SK-N-SH (cell line): ENCODE results near the gene SQOR. TPM values are rescaled to one million over a fixed set of nuclear protein-coding genes. Genes with fewer than 3 reads are reported as not detected.

Experiments used
- CTCF ChIA-PET: fragments of 300-600, 350-600 bp; formaldehyde crosslinking; extraction: SDS; loops from one replicate; lab custom pipeline; 2021; lab: Yijun Ruan, JAX
- POLR2A ChIA-PET: fragments of 350-600 bp; sonication (Branson Sonifier 250); formaldehyde crosslinking; extraction: SDS; loops from one replicate; lab custom pipeline; 2020; ENCODE audit warnings: antibody characterized with exemption, inconsistent platforms; lab: Yijun Ruan, JAX
- DNase-seq: peaks from one replicate; pipeline ENCODE4 v3.0.0; 2012
- H2AFZ ChIP-seq: fragments of 200-600 bp; sonication (generic); 2 replicates; pipeline ENCODE4 v1.8.1; 2016; ENCODE audit warnings: antibody characterized with exemption, mild to moderate bottlenecking, low read depth
- H3F3A ChIP-seq: fragments of 200-600 bp; sonication (generic); replicated peaks from 2 replicates; pipeline ENCODE3; 2016; ENCODE audit warnings: antibody characterized with exemption, mild to moderate bottlenecking; ENCODE audit not compliant: insufficient read depth
- H3K27ac ChIP-seq, 2 experiments: fragments of 200-500 bp in 1 of 2; fragments of 200-600 bp in 1 of 2; sonication (Bioruptor generic) in 1 of 2; sonication (generic), shearing (Covaris generic) in 1 of 2; 2 replicates each; pipeline versions ENCODE4 v1.5.1 to v1.6.1; 2014 to 2016; ENCODE audit warnings: low read depth in 2 of 2, inconsistent platforms in 1 of 2, low read length in 1 of 2, mild to moderate bottlenecking in 1 of 2, mixed read lengths in 1 of 2
- H3K27me3 ChIP-seq: fragments of 200-600 bp; sonication (generic), shearing (Covaris generic); 2 replicates; pipeline ENCODE4 v1.6.1; 2016; ENCODE audit warnings: mixed run types; ENCODE audit not compliant: insufficient read depth
- H3K36me3 ChIP-seq, 2 experiments: fragments of 200-500 bp in 1 of 2; fragments of 200-600 bp in 1 of 2; sonication (Bioruptor generic) in 1 of 2; sonication (generic) in 1 of 2; replicated peaks in 1 of 2; 2 replicates each; pipeline versions ENCODE3 to v1.5.1; 2014 to 2016; ENCODE audit warnings: low read length in 1 of 2, mild to moderate bottlenecking in 1 of 2; ENCODE audit not compliant: insufficient read depth in 2 of 2, control insufficient read depth in 1 of 2
- H3K4me1 ChIP-seq, 2 experiments: fragments of 200-500 bp in 1 of 2; fragments of 200-600 bp in 1 of 2; sonication (Bioruptor generic) in 1 of 2; sonication (generic), shearing (Covaris generic) in 1 of 2; 2 replicates each; pipeline versions ENCODE4 v1.5.1 to v1.6.1; 2014 to 2016; ENCODE audit warnings: low read depth in 1 of 2, low read length in 1 of 2, mixed run types in 1 of 2; ENCODE audit not compliant: insufficient read depth in 2 of 2, control insufficient read depth in 1 of 2
- H3K4me2 ChIP-seq: fragments of 200-600 bp; sonication (generic), shearing (Covaris generic); 2 replicates; pipeline ENCODE4 v1.6.1; 2017; ENCODE audit warnings: mixed run types
- H3K4me3 ChIP-seq, 2 experiments: fragments of 200-500 bp in 1 of 2; fragments of 200-600 bp in 1 of 2; sonication (Bioruptor generic) in 1 of 2; sonication (generic), shearing (Covaris generic) in 1 of 2; 2 replicates each; pipeline versions ENCODE4 v1.5.1 to v1.8.1; 2014 to 2016; ENCODE audit warnings: low read depth in 2 of 2, inconsistent platforms in 1 of 2, low read length in 1 of 2, mild to moderate bottlenecking in 1 of 2, mixed read lengths in 1 of 2, moderate library complexity in 1 of 2
- H3K79me2 ChIP-seq: fragments of 200-600 bp; sonication (generic); 2 replicates; pipeline ENCODE4 v1.8.1; 2017; ENCODE audit warnings: mild to moderate bottlenecking; ENCODE audit not compliant: insufficient read depth
- H3K9ac ChIP-seq: fragments of 200-600 bp; sonication (generic); 2 replicates; pipeline ENCODE4 v1.6.1; 2017; ENCODE audit warnings: mixed run types
- H3K9me2 ChIP-seq: fragments of 200-600 bp; sonication (generic); 2 replicates; pipeline ENCODE4 v1.6.1; 2017; ENCODE audit warnings: mixed run types
- H3K9me3 ChIP-seq: fragments of 200-600 bp; sonication (generic); 2 replicates; pipeline ENCODE4 v1.6.1; 2017; ENCODE audit warnings: mixed run types, mild to moderate bottlenecking, moderate library complexity
- H4K20me1 ChIP-seq: fragments of 200-600 bp; sonication (generic); 2 replicates; pipeline ENCODE4 v1.6.1; 2017; ENCODE audit warnings: mild to moderate bottlenecking, mixed run types; ENCODE audit not compliant: insufficient read depth
- CHD2 ChIP-seq: fragments of 150-350 bp; IDR thresholded peaks from 2 replicates; pipeline ENCODE4 v1.6.1; 2018; ENCODE audit warnings: low read length; ENCODE audit not compliant: partially characterized antibody
- CTCF ChIP-seq: fragments of 200-600 bp; sonication (generic); IDR thresholded peaks from 2 replicates; pipeline ENCODE4 v1.6.1; 2017; ENCODE audit warnings: antibody characterized with exemption, mild to moderate bottlenecking, moderate library complexity
- ELF1 ChIP-seq: IDR thresholded peaks from 2 replicates; pipeline ENCODE4 v1.4.0; 2012
- EP300 ChIP-seq, 2 experiments: IDR thresholded peaks; 2 replicates each; pipeline versions ENCODE4 v1.4.0 to v1.6.1; 2012; ENCODE audit warnings: borderline replicate concordance in 1 of 2, low read depth in 1 of 2, low read length in 1 of 2
- EZH2phosphoT487 ChIP-seq: fragments of 200-600 bp; sonication (generic); IDR thresholded peaks from 2 replicates; pipeline ENCODE4 v1.6.1; 2017; ENCODE audit warnings: low read depth, mixed run types, mild to moderate bottlenecking, antibody characterized with exemption, moderate library complexity, borderline replicate concordance
- FOSL2 ChIP-seq: IDR thresholded peaks from 2 replicates; pipeline ENCODE4 v1.4.0; 2012; ENCODE audit warnings: low read depth, mild to moderate bottlenecking, moderate library complexity, borderline replicate concordance
- FOXJ3 ChIP-seq: sonication (generic); formaldehyde crosslinking; IDR thresholded peaks from 2 replicates; pipeline ENCODE4 v1.5.1; 2020; ENCODE audit warnings: mild to moderate bottlenecking, missing genetic modification reagents
- MAX ChIP-seq: IDR thresholded peaks from 2 replicates; pipeline ENCODE4 v1.4.0; 2012; ENCODE audit warnings: low read depth
- MEF2A ChIP-seq: IDR thresholded peaks from 2 replicates; pipeline ENCODE4 v1.4.0; 2012; ENCODE audit warnings: low read depth, borderline replicate concordance
- NRF1 ChIP-seq: IDR thresholded peaks from 2 replicates; pipeline ENCODE4 v1.6.1; 2012; ENCODE audit warnings: low read depth, mild to moderate bottlenecking, low read length
- POLR2AphosphoS5 ChIP-seq: IDR thresholded peaks from 2 replicates; pipeline ENCODE4 v1.6.1; 2012; ENCODE audit warnings: low read depth, low read length
- RAD21 ChIP-seq: IDR thresholded peaks from 2 replicates; pipeline ENCODE4 v1.6.1; 2012; ENCODE audit warnings: mild to moderate bottlenecking, low read length
- TCF12 ChIP-seq: IDR thresholded peaks from 2 replicates; pipeline ENCODE4 v1.4.0; 2012
- ZBTB33 ChIP-seq: IDR thresholded peaks from 2 replicates; pipeline ENCODE4 v1.4.0; 2012; ENCODE audit warnings: low read depth, borderline replicate concordance
- WGBS: methylation state at CpG from one replicate; pipeline ENCODE4 v1.1.6; 2017; ENCODE audit warnings: low lambda C conversion rate; 5-methylcytosine and 5-hydroxymethylcytosine counted together
- polyA plus RNA-seq, 3 experiments: library from polyadenylated mRNA; depleted of rRNA; stranded (reverse); fragments of >200 nt; gene quantifications; 2 replicates each; pipeline ENCODE4 v1.2.3, GENCODE V29; 2012

SQOR gene
- polyA plus RNA-seq, 1 of the 3 experiments (the other 2 are of a cell fraction) = 7.8 TPM

GRCh38 chr15:45715528-45715927 lies 80.7 kb downstream of the SQOR start:
- no peaks in the 10 kb centered on the region for H3K36me3 ChIP-seq
- H3K79me2 ChIP-seq = no peaks in the 10 kb centered on the region
- ChIA-PET POLR2A (no interaction called here), CTCF (interaction anchor here (0.7 to 10.0 kb wide), 22 partner anchors 10 to 856 kb away, joined by 3 to 170 read pairs (median 4); no protein-coding TSS in a partner anchor)
- H3K27me3 ChIP-seq = no peaks in the 10 kb centered on the region
- H3K27ac ChIP-seq = no peak overlapping the region
- DNase-seq = no peak
- no peak overlapping the region for H2AFZ ChIP-seq
- TF ChIP-seq MAX = no peak
- TF ChIP-seq FOXJ3 (CRISPR knock-in tag) = no peak
- TF ChIP-seq MEF2A = no peak
- no peak for TF ChIP-seq TCF12
- TF ChIP-seq EP300 (IDR thresholded peaks at IDR 0.05; ENCODE audit: borderline replicate concordance in 1 of 2, low read depth in 1 of 2, low read length in 1 of 2) = no peak
- TF ChIP-seq CHD2 = no peak
- TF ChIP-seq ZBTB33 = no peak
- no peak for TF ChIP-seq NRF1
- no peak for TF ChIP-seq ELF1
- TF ChIP-seq RAD21 = peak; percentile 31; the same call in 1 of the 2 replicates
- TF ChIP-seq FOSL2 = no peak
- peak; percentile 29 for TF ChIP-seq CTCF
- no peak for TF ChIP-seq EZH2phosphoT487
- TF ChIP-seq, all 33 proteins: peak for 2
- Histone ChIP-seq H3K4me3 (no peak overlapping the region; a peak in 1 of 4 replicates), H3F3A (no peaks in the 10 kb centered on the region), H3K9ac (no peak overlapping the region), H3K9me3 (no peaks in the 10 kb centered on the region), H3K9me2 (no peaks in the 10 kb centered on the region), H3K4me2 (no peak overlapping the region), H4K20me1 (no peaks in the 10 kb centered on the region), H3K4me1 (peaks cover 0 to 3% of the 10 kb centered on the region in 2 experiments; a peak in 2 of 4 replicates)
- 33% methylated on average over 1 of the region's 1 CpG for WGBS

- H3K9ac ChIP-seq = no peak overlapping the region
- no peak overlapping the region for H2AFZ ChIP-seq
- no peak for TF ChIP-seq POLR2AphosphoS5
- H3K36me3 ChIP-seq = no peaks in the 10 kb centered on the region
- H3K4me1 ChIP-seq = peaks cover 0 to 3% of the 10 kb centered on the region in 2 experiments; a peak in 2 of 4 replicates
- H3K27me3 ChIP-seq = no peaks in the 10 kb centered on the region
- H4K20me1 ChIP-seq = no peaks in the 10 kb centered on the region
- H3K4me3 ChIP-seq = no peak overlapping the region
- H3K27ac ChIP-seq = no peak overlapping the region
- no peaks in the 10 kb centered on the region for H3F3A ChIP-seq
- ChIA-PET POLR2A (no interaction called here), CTCF (interaction anchor here (1.4 to 10.0 kb wide), 2 partner anchors 14 to 66 kb away, joined by 6 to 170 read pairs; no protein-coding TSS in a partner anchor)
- no peak for DNase-seq
- no peaks in the 10 kb centered on the region for H3K79me2 ChIP-seq
- H3K9me2 ChIP-seq = no peaks in the 10 kb centered on the region
- no peaks in the 10 kb centered on the region for H3K9me3 ChIP-seq
- 41% methylated on average over 4 of the region's 4 CpGs for WGBS
- no peak overlapping the region for H3K4me2 ChIP-seq
These were observed 84.7 kb downstream of the SQOR start for GRCh38 chr15:45719490-45719889.
